ENCODE measurements around the gene TMEM183A. TPM values are rescaled to one million over a fixed set of nuclear protein-coding genes. Genes with fewer than 3 reads are reported as not detected.
A peak's percentile ranks its signal among the peaks of the same experiment; 100 is the strongest.
"Not testable (repeated sequence)": the region's sequence is repeated elsewhere in the genome, so short reads cannot be mapped to it uniquely, and the experiment has no call there.

The TMEM183A gene
- total RNA-seq, 1 donor from 2014 or later: 50.4 TPM

- ATAC-seq (no peak), DNase-seq (no peak)
- H3K27ac ChIP-seq: no peak overlapping the region
- H3K9me3 ChIP-seq: no peaks in the 10 kb centered on the region
- no peaks in the 10 kb centered on the region for H3K27me3 ChIP-seq
- H3K4me3 ChIP-seq: no peak overlapping the region
- intact Hi-C loops (cut with DNase I): no loop called here
- peaks cover 2% of the 10 kb centered on the region for H3K4me1 ChIP-seq
- TF ChIP-seq CTCF (IDR thresholded peaks at IDR 0.05): no peak
- no peaks in the 10 kb centered on the region for H3K36me3 ChIP-seq
Observed at GRCh38 chr1:203002951-203003350, 4.2 kb upstream of the TMEM183A start.

- H3K27me3 ChIP-seq; H3K9me3 ChIP-seq; H3K27ac ChIP-seq; intact Hi-C loops (cut with DNase I); DNase-seq; ATAC-seq: not testable (repeated sequence)
- H3K4me3 ChIP-seq: peak overlapping the region; percentile 85
- peaks cover 21% of the 10 kb centered on the region for H3K36me3 ChIP-seq
- peaks cover 19% of the 10 kb centered on the region for H3K4me1 ChIP-seq
Observed at GRCh38 chr1:203005395-203006142, 1.6 kb upstream of the TMEM183A start.

GRCh38 chr1:203009185-203009584 lies 2.0 kb downstream of the TMEM183A start:
- Histone ChIP-seq H3K36me3 (peaks cover 50% of the 10 kb centered on the region), H3K4me3 (no peak overlapping the region), H3K27me3 (no peaks in the 10 kb centered on the region), H3K27ac (no peak overlapping the region), H3K9me3 (no peaks in the 10 kb centered on the region), H3K4me1 (peaks cover 19% of the 10 kb centered on the region)
- intact Hi-C loops (cut with DNase I): no loop called here
- DNase-seq (no peak), ATAC-seq (no peak)
- TF ChIP-seq CTCF (IDR thresholded peaks at IDR 0.05): no peak

- H3K27ac ChIP-seq: no peak overlapping the region
- H3K9me3 ChIP-seq: no peaks in the 10 kb centered on the region
- ATAC-seq (no peak), DNase-seq (no peak)
- H3K36me3 ChIP-seq: peaks cover 74% of the 10 kb centered on the region
- intact Hi-C loops (cut with DNase I): no loop called here
- H3K4me3 ChIP-seq: no peak overlapping the region
- no peak for TF ChIP-seq CTCF (IDR thresholded peaks at IDR 0.05)
- peaks cover 19% of the 10 kb centered on the region for H3K4me1 ChIP-seq
- no peaks in the 10 kb centered on the region for H3K27me3 ChIP-seq
Observed at GRCh38 chr1:203011582-203011981, 4.4 kb downstream of the TMEM183A start.

GRCh38 chr1:203017061-203017460 lies 9.9 kb downstream of the TMEM183A start:
- H3K9me3 ChIP-seq: no peaks in the 10 kb centered on the region
- no peaks in the 10 kb centered on the region for H3K4me1 ChIP-seq
- ATAC-seq (no peak), DNase-seq (no peak)
- peaks cover 95% of the 10 kb centered on the region for H3K36me3 ChIP-seq
- no peak for TF ChIP-seq CTCF (IDR thresholded peaks at IDR 0.05)
- no peak overlapping the region for H3K27ac ChIP-seq
- intact Hi-C loops (cut with DNase I): no loop called here
- H3K4me3 ChIP-seq: no peak overlapping the region
- H3K27me3 ChIP-seq: no peaks in the 10 kb centered on the region

- Histone ChIP-seq H3K27me3 (no peaks in the 10 kb centered on the region), H3K9me3 (no peaks in the 10 kb centered on the region), H3K4me1 (no peaks in the 10 kb centered on the region), H3K36me3 (peaks cover 97% of the 10 kb centered on the region), H3K4me3 (no peak overlapping the region), H3K27ac (no peak overlapping the region)
- no peak for TF ChIP-seq CTCF (IDR thresholded peaks at IDR 0.05)
- no peak for ATAC-seq
- intact Hi-C loops (cut with DNase I): no loop called here
- no peak for DNase-seq
Observed at GRCh38 chr1:203017692-203018091, 10.5 kb downstream of the TMEM183A start.

- H3K4me3 ChIP-seq; DNase-seq; intact Hi-C loops (cut with DNase I); H3K27me3 ChIP-seq; H3K27ac ChIP-seq; H3K4me1 ChIP-seq; H3K9me3 ChIP-seq: not testable (repeated sequence)
- ATAC-seq: peak; percentile 50
- H3K36me3 ChIP-seq: peaks cover 60% of the 10 kb centered on the region
Observed at GRCh38 chr1:203022855-203023254, 15.7 kb downstream of the TMEM183A start.
